H9 (cell line): ENCODE measurements around the gene CYP4F2. TPM values are rescaled to one million over a fixed set of nuclear protein-coding genes. Genes with fewer than 3 reads are reported as not detected.

Experiments
- DNase-seq: peaks from one replicate; pipeline ENCODE4 v3.0.0-alpha.2; 2017
- H2AFZ ChIP-seq: one replicate; pipeline ENCODE4 v1.6.1; 2013; ENCODE audit warnings: mild to moderate bottlenecking, low read length, control low read depth, moderate library complexity
- H2AK5ac ChIP-seq: 2 replicates; pipeline ENCODE4 v1.6.1; 2013; ENCODE audit warnings: low read length, control low read depth, mixed read lengths; ENCODE audit not compliant: insufficient read length
- H2BK120ac ChIP-seq: one replicate; pipeline ENCODE4 v1.6.1; 2013; ENCODE audit warnings: low read depth, mild to moderate bottlenecking, low read length, control low read depth, inconsistent platforms; ENCODE audit not compliant: poor library complexity, severe bottlenecking
- H2BK12ac ChIP-seq: 2 replicates; pipeline ENCODE4 v1.6.1; 2013; ENCODE audit warnings: low read length, control low read depth, mixed read lengths, low read depth; ENCODE audit not compliant: insufficient read length
- H2BK15ac ChIP-seq: 2 replicates; pipeline ENCODE4 v1.6.1; 2013; ENCODE audit warnings: low read depth, low read length, control low read depth
- H2BK20ac ChIP-seq: one replicate; pipeline ENCODE4 v1.6.1; 2013; ENCODE audit warnings: low read depth, mild to moderate bottlenecking, low read length, control low read depth, inconsistent platforms; ENCODE audit not compliant: poor library complexity, severe bottlenecking
- H2BK5ac ChIP-seq: 2 replicates; pipeline ENCODE4 v1.6.1; 2013; ENCODE audit warnings: low read length, control low read depth, mixed read lengths; ENCODE audit not compliant: insufficient read length
- H3K14ac ChIP-seq: 2 replicates; pipeline ENCODE4 v1.6.1; 2013; ENCODE audit warnings: low read length, control low read depth; ENCODE audit not compliant: insufficient read depth
- H3K18ac ChIP-seq: 2 replicates; pipeline ENCODE4 v1.6.1; 2013; ENCODE audit warnings: low read depth, mild to moderate bottlenecking, mixed read lengths, low read length, control low read depth; ENCODE audit not compliant: insufficient read length
- H3K23ac ChIP-seq: 2 replicates; pipeline ENCODE4 v1.6.1; 2013; ENCODE audit warnings: low read length, control low read depth, mixed read lengths, low read depth; ENCODE audit not compliant: insufficient read length
- H3K23me2 ChIP-seq: 2 replicates; pipeline ENCODE4 v1.6.1; 2013; ENCODE audit warnings: low read depth, mild to moderate bottlenecking, mixed read lengths, low read length, control low read depth; ENCODE audit not compliant: insufficient read length, poor library complexity, severe bottlenecking
- H3K27ac ChIP-seq: 2 replicates; pipeline ENCODE4 v1.5.1; 2013; ENCODE audit warnings: low read length, control low read depth, mixed read lengths, low read depth; ENCODE audit not compliant: insufficient read length
- H3K27me3 ChIP-seq: 2 replicates; pipeline ENCODE4 v1.6.1; 2013; ENCODE audit warnings: low read length, control low read depth, inconsistent platforms; ENCODE audit not compliant: insufficient read depth
- H3K4ac ChIP-seq: 2 replicates; pipeline ENCODE4 v1.6.1; 2013; ENCODE audit warnings: low read depth, mild to moderate bottlenecking, control low read depth, inconsistent platforms, low read length, moderate library complexity
- H3K4me1 ChIP-seq: 2 replicates; pipeline ENCODE4 v1.6.1; 2013; ENCODE audit warnings: low read length, control low read depth, inconsistent platforms; ENCODE audit not compliant: insufficient read depth
- H3K4me2 ChIP-seq: 2 replicates; pipeline ENCODE4 v1.6.1; 2013; ENCODE audit warnings: low read length, control low read depth, mixed read lengths; ENCODE audit not compliant: insufficient read length, insufficient read depth
- H3K56ac ChIP-seq: 2 replicates; pipeline ENCODE4 v1.6.1; 2013; ENCODE audit warnings: low read depth, mild to moderate bottlenecking, mixed read lengths, low read length, control low read depth; ENCODE audit not compliant: insufficient read length
- H3K79me1 ChIP-seq: 2 replicates; pipeline ENCODE4 v1.6.1; 2013; ENCODE audit warnings: low read depth, mild to moderate bottlenecking, moderate library complexity, low read length, control low read depth, inconsistent platforms; ENCODE audit not compliant: insufficient read depth, poor library complexity, severe bottlenecking
- H3K79me2 ChIP-seq: 2 replicates; pipeline ENCODE4 v1.6.1; 2013; ENCODE audit warnings: low read length, control low read depth, inconsistent platforms; ENCODE audit not compliant: insufficient read depth
- H3K9ac ChIP-seq: 2 replicates; pipeline ENCODE4 v1.6.1; 2013; ENCODE audit warnings: low read length, control low read depth, mixed read lengths; ENCODE audit not compliant: insufficient read length; ENCODE audit errors: extremely low read depth
- H3K9me3 ChIP-seq: one replicate; pipeline ENCODE4 v1.6.1; 2013; ENCODE audit warnings: low read depth, low read length, inconsistent platforms; ENCODE audit not compliant: control insufficient read depth
- H3T11ph ChIP-seq: one replicate; pipeline ENCODE4 v1.6.1; 2013; ENCODE audit warnings: mild to moderate bottlenecking, low read length, control low read depth, inconsistent platforms
- H4K20me1 ChIP-seq: one replicate; pipeline ENCODE4 v1.6.1; 2013; ENCODE audit not compliant: control insufficient read depth, insufficient read length, insufficient read depth
- H4K5ac ChIP-seq: 2 replicates; pipeline ENCODE4 v1.6.1; 2013; ENCODE audit warnings: low read depth, mild to moderate bottlenecking, mixed read lengths, low read length, control low read depth; ENCODE audit not compliant: insufficient read length
- H4K8ac ChIP-seq: replicated peaks from 2 replicates; pipeline ENCODE4 v1.6.1; 2013; ENCODE audit warnings: low read length, control low read depth, mixed read lengths, low read depth; ENCODE audit not compliant: insufficient read length
- H4K91ac ChIP-seq: 2 replicates; pipeline ENCODE4 v1.6.1; 2013; ENCODE audit warnings: low read depth, mild to moderate bottlenecking, moderate library complexity, mixed read lengths, low read length, control low read depth; ENCODE audit not compliant: insufficient read length
- H3K27ac Mint-ChIP-seq, 3 experiments: 2 replicates in 2 of 3; 3 replicates in 1 of 3; pipeline ENCODE4 v1.8.0; 2020 to 2021; ENCODE audit warnings: mixed read lengths in 3 of 3, mild to moderate bottlenecking in 1 of 3, moderate library complexity in 1 of 3
- H3K27me3 Mint-ChIP-seq: 2 replicates; pipeline ENCODE4 v1.8.0; 2021; ENCODE audit warnings: low read depth, mild to moderate bottlenecking, moderate library complexity, mixed read lengths
- H3K36me3 Mint-ChIP-seq, 3 experiments: 2 replicates in 2 of 3; 3 replicates in 1 of 3; pipeline ENCODE4 v1.8.0; 2020 to 2021; ENCODE audit warnings: low read depth in 3 of 3, mixed read lengths in 3 of 3; ENCODE audit not compliant: insufficient read depth in 1 of 3
- H3K4me1 Mint-ChIP-seq, 2 experiments: 2 replicates each; pipeline ENCODE4 v1.8.0; 2020; ENCODE audit warnings: mixed read lengths in 2 of 2
- H3K4me3 Mint-ChIP-seq, 2 experiments: 2 replicates in 1 of 2; 3 replicates in 1 of 2; pipeline ENCODE4 v1.8.0; 2020 to 2021; ENCODE audit warnings: mild to moderate bottlenecking in 2 of 2, mixed read lengths in 2 of 2, moderate library complexity in 1 of 2
- H3K9me3 Mint-ChIP-seq, 2 experiments: 2 replicates in 1 of 2; 3 replicates in 1 of 2; pipeline ENCODE4 v1.8.0; 2020; ENCODE audit warnings: mild to moderate bottlenecking in 2 of 2, mixed read lengths in 2 of 2, moderate library complexity in 1 of 2
- CTCF ChIP-seq: fragments of 200-600 bp; sonication (generic); conservative IDR thresholded peaks from 3 replicates; pipeline ENCODE4 v1.8.0; 2021; ENCODE audit warnings: antibody characterized with exemption, mild to moderate bottlenecking
- WGBS: extraction: QIAGEN DNeasy Blood & Tissue Kit; methylation state at CpG from one replicate; pipeline ENCODE4 v1.1.7; 2013; ENCODE audit warnings: missing lambda C conversion rate, low lambda C conversion rate, mixed read lengths; ENCODE audit not compliant: insufficient read length; ENCODE audit errors: extremely low coverage; 5-methylcytosine and 5-hydroxymethylcytosine counted together
- total RNA-seq: library from RNA; stranded (reverse); gene quantifications from 2 replicates; pipeline ENCODE4 v1.2.1, GENCODE V29; 2021

CYP4F2 gene
- total RNA-seq, 1 experiment from 2014 or later, result not detected

GRCh38 chr19:15923702-15924101, 25.8 kb upstream of the CYP4F2 start:
- Histone ChIP-seq H3K27me3 (no peaks in the 10 kb centered on the region), H3K18ac (no peak overlapping the region), H4K8ac (no peak overlapping the region), H2BK5ac (no peak overlapping the region), H2BK120ac (no peak overlapping the region), H3K56ac (no peak overlapping the region), H3K9ac (no peak overlapping the region), H2AFZ (no peak overlapping the region), H4K91ac (no peak overlapping the region), H3K23me2 (no peaks in the 10 kb centered on the region), H3K79me2 (no peaks in the 10 kb centered on the region), H4K5ac (no peak overlapping the region), H3K27ac (no peak overlapping the region), H3K9me3 (peaks cover 95% of the 10 kb centered on the region), H2AK5ac (no peak overlapping the region), H3K79me1 (no peaks in the 10 kb centered on the region), H3K14ac (no peak overlapping the region), H3T11ph (no peak overlapping the region), H3K4me1 (no peaks in the 10 kb centered on the region), H3K23ac (no peak overlapping the region), H3K4ac (no peak overlapping the region), H2BK12ac (no peak overlapping the region), H2BK15ac (no peak overlapping the region), H2BK20ac (no peak overlapping the region), H4K20me1 (no peaks in the 10 kb centered on the region), H3K4me2 (no peak overlapping the region)
- peaks cover 5 to 41% (median 16%) of the 10 kb centered on the region in 3 experiments; a peak in 6 of 7 replicates for H3K36me3 Mint-ChIP-seq
- TF ChIP-seq CTCF, result no peak
- no CpG with 5 or more reads among the region's 8 CpGs for WGBS
- peaks cover 91 to 95% of the 10 kb centered on the region in 2 experiments for H3K9me3 Mint-ChIP-seq
- no peaks in the 10 kb centered on the region for H3K4me1 Mint-ChIP-seq
- no peak overlapping the region for H3K27ac Mint-ChIP-seq
- no peaks in the 10 kb centered on the region; the same call in 1 of the 2 replicates for H3K27me3 Mint-ChIP-seq
- H3K4me3 Mint-ChIP-seq, result no peak overlapping the region
- no peak for DNase-seq
